Transverse colon (tissue), 4 donors: Measurements from ENCODE around the gene TNNT2. TPM values are rescaled to one million over a fixed set of nuclear protein-coding genes. Genes with fewer than 3 reads are reported as not detected.

ENCODE experiments used
- DNase-seq: peaks from one replicate; pipeline ENCODE4 v3.0.0-alpha.2; 2019
- H3K27ac ChIP-seq, 4 donors: fragments of 200-600 bp; sonication (generic); 2 replicates each; pipeline ENCODE4 v1.5.1; 2016 to 2018; ENCODE audit warnings: inconsistent platforms in 4 of 4
- H3K27me3 ChIP-seq: fragments of 200-600 bp; sonication (generic); 2 replicates; pipeline ENCODE4 v1.5.1; 2017; ENCODE audit warnings: inconsistent platforms
- H3K36me3 ChIP-seq, 4 donors: fragments of 200-600 bp; sonication (generic); 2 replicates each; pipeline ENCODE4 v1.5.1; 2017 to 2019; ENCODE audit warnings: inconsistent platforms in 4 of 4
- H3K4me1 ChIP-seq, 4 donors: fragments of 200-600 bp; sonication (generic); 2 replicates each; pipeline ENCODE4 v1.5.1; 2017 to 2020; ENCODE audit warnings: inconsistent platforms in 4 of 4
- H3K4me3 ChIP-seq, 4 donors: fragments of 200-600 bp; sonication (generic); 1 replicate in 1 of 4; 2 replicates in 3 of 4; pipeline versions ENCODE4 v1.5.1 to v1.6.1; 2017 to 2019; ENCODE audit warnings: inconsistent platforms in 4 of 4
- H3K9me3 ChIP-seq, 2 donors: fragments of 200-600 bp; sonication (generic); 2 replicates each; pipeline ENCODE4 v1.5.1; 2017 to 2019; ENCODE audit warnings: inconsistent platforms in 2 of 2
- EP300 ChIP-seq: sonication (generic); formaldehyde crosslinking; IDR thresholded peaks from one replicate; pipeline ENCODE4 v1.6.1; 2017; ENCODE audit warnings: antibody characterized with exemption, low read depth
- POLR2A ChIP-seq: fragments of 450-650 bp; IDR thresholded peaks from one replicate; pipeline ENCODE4 v1.6.1; 2016; ENCODE audit warnings: antibody characterized with exemption, mild to moderate bottlenecking, moderate library complexity
- POLR2AphosphoS5 ChIP-seq, 3 donors: sonication (generic); formaldehyde crosslinking; IDR thresholded peaks; one replicate each; pipeline ENCODE4 v1.6.1; 2016; ENCODE audit warnings: antibody characterized with exemption in 3 of 3
- WGBS, 2 donors: methylation state at CpG; one replicate each; pipeline ENCODE4 v1.1.5; 2018; ENCODE audit warnings: low coverage in 1 of 2; 5-methylcytosine and 5-hydroxymethylcytosine counted together
- in situ Hi-C, 4 donors: fragments of 200-750 bp; cut with MboI; loops; one replicate each; pipeline versions ENCODE4 v1.15.0 to v1.15.1; 2017; ENCODE audit warnings: low sequenced_read_pairs in 3 of 4, low pct_ligation_motif_present in 1 of 4, low pct_unique_long_range_greater_than_20kb in 1 of 4
- intact Hi-C: fragments of 100-400 bp; cut with DNase I; formaldehyde crosslinking; loops from one replicate; pipeline ENCODE4 v1.15.1; 2023; ENCODE audit warnings: low total_unique reads
- total RNA-seq, 4 donors: library from RNA; depleted of rRNA; stranded (reverse); fragments of >200 nt; gene quantifications; one replicate each; pipeline ENCODE4 v1.1.0, GENCODE V29; 2016
- TF ChIP-seq, protein P1 (sequence below), 5 experiments: fragments of 200-600 bp in 3 of 5; fragments of 450-650 bp in 2 of 5; sonication (generic) in 3 of 5; IDR thresholded peaks; 1 replicate in 2 of 5; 2 replicates in 3 of 5; pipeline ENCODE4 v1.5.1; 2016 to 2017; ENCODE audit warnings: antibody characterized with exemption in 5 of 5, inconsistent platforms in 3 of 5, mild to moderate bottlenecking in 2 of 5, moderate library complexity in 1 of 5

The TNNT2 gene
- total RNA-seq, 4 donors from 2014 or later, result 0.14 to 0.95 TPM; not detected in 2

DNA sequence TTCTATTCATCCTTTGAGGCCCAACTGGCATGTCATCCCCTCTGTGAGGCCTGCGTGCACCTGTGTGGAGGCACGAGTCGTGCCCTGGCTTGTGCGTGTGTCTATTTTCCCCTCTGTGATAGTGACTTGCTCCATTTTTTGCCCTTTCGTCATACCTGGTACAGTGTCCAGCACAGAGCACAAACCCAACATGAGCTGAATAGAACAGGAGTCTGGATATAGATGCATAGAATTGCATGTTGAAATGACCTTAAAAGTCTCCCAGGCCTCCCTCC, 32.5 kb downstream of the TNNT2 start:
- no peaks in the 10 kb centered on the region for H3K9me3 ChIP-seq
- intact Hi-C loops (no loop called here), in situ Hi-C loops (no loop called here)
- no peaks in the 10 kb centered on the region for H3K4me1 ChIP-seq
- TF ChIP-seq POLR2A (no peak), POLR2AphosphoS5 (IDR thresholded peaks at IDR 0.05) (no peak), EP300 (no peak)
- TF ChIP-seq, protein P1, sequence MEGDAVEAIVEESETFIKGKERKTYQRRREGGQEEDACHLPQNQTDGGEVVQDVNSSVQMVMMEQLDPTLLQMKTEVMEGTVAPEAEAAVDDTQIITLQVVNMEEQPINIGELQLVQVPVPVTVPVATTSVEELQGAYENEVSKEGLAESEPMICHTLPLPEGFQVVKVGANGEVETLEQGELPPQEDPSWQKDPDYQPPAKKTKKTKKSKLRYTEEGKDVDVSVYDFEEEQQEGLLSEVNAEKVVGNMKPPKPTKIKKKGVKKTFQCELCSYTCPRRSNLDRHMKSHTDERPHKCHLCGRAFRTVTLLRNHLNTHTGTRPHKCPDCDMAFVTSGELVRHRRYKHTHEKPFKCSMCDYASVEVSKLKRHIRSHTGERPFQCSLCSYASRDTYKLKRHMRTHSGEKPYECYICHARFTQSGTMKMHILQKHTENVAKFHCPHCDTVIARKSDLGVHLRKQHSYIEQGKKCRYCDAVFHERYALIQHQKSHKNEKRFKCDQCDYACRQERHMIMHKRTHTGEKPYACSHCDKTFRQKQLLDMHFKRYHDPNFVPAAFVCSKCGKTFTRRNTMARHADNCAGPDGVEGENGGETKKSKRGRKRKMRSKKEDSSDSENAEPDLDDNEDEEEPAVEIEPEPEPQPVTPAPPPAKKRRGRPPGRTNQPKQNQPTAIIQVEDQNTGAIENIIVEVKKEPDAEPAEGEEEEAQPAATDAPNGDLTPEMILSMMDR (IDR thresholded peaks at IDR 0.05), result no peak
- 74 to 92% methylated on average over 3 to 5 of the region's 5 CpGs for WGBS, 2 donors
- H3K4me3 ChIP-seq, result no peak overlapping the region
- H3K27me3 ChIP-seq, result peaks cover 28% of the 10 kb centered on the region
- no peaks in the 10 kb centered on the region for H3K36me3 ChIP-seq
- H3K27ac ChIP-seq, result no peak overlapping the region
- DNase-seq, result no peak

DNA sequence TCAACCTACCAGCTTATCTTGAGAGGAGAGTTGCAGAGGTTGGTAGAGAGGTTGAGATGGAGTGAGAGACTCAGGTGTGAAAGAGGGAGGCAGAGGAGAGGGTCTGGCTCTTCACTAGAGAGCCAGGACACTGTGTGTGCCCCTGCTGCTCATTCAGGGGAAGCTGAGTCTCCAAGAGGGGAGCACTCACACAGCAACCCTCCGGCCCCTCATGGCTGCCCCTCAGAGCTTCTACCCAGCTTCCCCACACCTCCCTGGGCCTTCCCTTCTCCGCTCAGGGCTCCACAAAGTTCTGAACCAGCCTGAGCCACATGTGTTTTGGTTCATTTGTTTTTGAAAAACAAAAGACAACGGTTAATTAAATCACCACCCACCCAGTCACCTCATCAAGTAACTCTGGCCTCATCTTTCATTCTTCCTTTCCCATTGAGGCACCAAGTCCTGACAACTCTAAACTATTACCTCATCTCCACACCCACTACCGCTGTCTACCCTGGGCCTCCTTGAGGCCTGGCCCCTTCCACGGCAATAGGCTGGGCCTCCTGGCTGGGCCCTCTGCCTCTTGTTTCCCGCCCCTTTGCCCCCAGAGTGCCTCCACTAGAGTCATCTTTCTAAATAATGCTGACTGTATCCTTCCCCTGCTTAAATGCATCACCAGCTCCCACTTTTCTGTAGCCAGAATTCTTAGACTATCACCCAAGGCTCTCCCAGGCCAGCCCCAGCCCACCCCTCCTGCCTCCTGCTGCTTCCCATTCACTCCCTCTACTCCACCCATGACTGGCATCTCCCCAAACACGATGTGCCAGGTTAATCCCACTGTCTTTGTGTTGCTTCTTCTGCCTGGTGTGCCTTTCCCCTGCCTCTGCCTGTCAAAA, 33.0 kb downstream of the TNNT2 start:
- in situ Hi-C loops, result no loop called here
- intact Hi-C loops, result no loop called here
- no peak for DNase-seq

DNA sequence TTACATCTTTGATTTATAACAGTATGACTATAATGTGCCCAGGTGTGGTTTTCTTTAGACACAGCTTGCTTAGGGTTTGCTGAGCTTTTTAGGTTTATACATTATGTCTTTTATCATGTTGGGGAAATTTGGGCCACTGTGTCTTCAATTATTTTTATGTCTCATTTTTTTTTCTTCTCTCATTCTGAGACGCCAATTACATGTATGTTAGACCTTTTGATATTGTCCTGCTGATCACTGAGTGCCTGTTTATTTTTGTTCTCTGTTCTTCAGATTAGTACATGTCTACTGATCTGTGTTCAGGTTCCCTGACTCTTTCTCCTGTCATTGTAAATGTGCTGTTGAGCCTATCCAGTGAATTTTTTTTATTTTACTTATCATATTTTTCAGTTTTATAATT, 36.1 kb downstream of the TNNT2 start:
- Histone ChIP-seq H3K4me1 (no peaks in the 10 kb centered on the region), H3K4me3 (no peak overlapping the region), H3K27me3 (peaks cover 17% of the 10 kb centered on the region), H3K36me3 (no peaks in the 10 kb centered on the region), H3K27ac (no peak overlapping the region), H3K9me3 (no peaks in the 10 kb centered on the region)
- 64 to 89% methylated on average over 1 of the region's 1 CpG for WGBS, 2 donors
- intact Hi-C loops, result no loop called here
- TF ChIP-seq POLR2A, result no peak
- TF ChIP-seq, protein P1 (IDR thresholded peaks at IDR 0.05), result no peak
- TF ChIP-seq EP300, result no peak
- TF ChIP-seq POLR2AphosphoS5 (IDR thresholded peaks at IDR 0.05), result no peak
- no peak for DNase-seq
- in situ Hi-C loops, result no loop called here

More for the DNA sequence above, 33.0 kb downstream of the TNNT2 start:
- Histone ChIP-seq H3K27ac (no peak overlapping the region), H3K36me3 (no peaks in the 10 kb centered on the region), H3K27me3 (peaks cover 28% of the 10 kb centered on the region), H3K9me3 (no peaks in the 10 kb centered on the region), H3K4me3 (no peak overlapping the region), H3K4me1 (no peaks in the 10 kb centered on the region)
- WGBS, 2 donors, result 63 to 74% methylated on average over 4 to 7 of the region's 7 CpGs
- TF ChIP-seq, protein P1 (IDR thresholded peaks at IDR 0.05), result no peak
- TF ChIP-seq POLR2AphosphoS5 (IDR thresholded peaks at IDR 0.05) (no peak), EP300 (no peak)

DNA sequence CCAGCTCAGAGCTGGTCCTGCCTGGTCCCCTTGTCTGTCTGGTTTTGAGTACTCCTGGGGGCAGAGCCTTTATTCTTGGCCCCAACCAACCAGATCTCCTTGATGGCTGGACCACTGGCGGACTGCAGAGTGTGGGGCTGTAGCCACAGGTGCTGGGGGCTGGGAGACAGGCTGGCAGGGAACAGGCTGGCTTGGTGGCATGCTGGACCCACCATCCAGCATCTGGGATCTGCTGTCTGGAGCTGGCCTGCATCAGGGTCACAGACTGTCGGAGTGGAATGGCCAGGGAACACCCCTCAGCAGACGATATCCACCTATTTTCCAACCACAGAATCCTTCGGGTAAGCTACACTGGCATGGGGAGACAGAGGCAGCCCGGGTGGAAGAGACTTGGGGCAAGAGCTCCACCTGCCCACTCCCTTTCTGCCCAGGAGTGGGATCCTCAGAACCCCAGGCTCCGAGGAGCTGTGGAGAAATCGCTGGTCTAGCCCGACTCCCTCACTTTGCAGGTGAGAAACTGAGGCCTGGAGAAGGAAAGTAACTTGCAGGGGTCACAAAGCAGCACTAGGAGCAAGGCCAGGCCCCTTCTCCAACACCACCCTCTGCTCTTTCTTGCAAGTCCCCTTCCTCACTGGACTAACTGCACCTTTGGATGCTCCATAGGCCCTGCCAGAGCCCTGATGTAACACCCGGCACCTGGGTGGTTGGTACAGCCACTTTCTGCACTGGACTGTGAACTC, 40.6 kb downstream of the TNNT2 start:
- Histone ChIP-seq H3K9me3 (no peaks in the 10 kb centered on the region), H3K36me3 (no peaks in the 10 kb centered on the region), H3K27me3 (peaks cover 7% of the 10 kb centered on the region), H3K27ac (no peak overlapping the region), H3K4me3 (no peak overlapping the region), H3K4me1 (no peaks in the 10 kb centered on the region)
- 85% methylated on average over 9 of the region's 9 CpGs; no CpG with 5 or more reads in 1 of the 2 donors for WGBS, 2 donors
- no peak for TF ChIP-seq EP300
- TF ChIP-seq POLR2A, result no peak
- TF ChIP-seq, protein P1 (IDR thresholded peaks at IDR 0.05), result no peak
- no peak for TF ChIP-seq POLR2AphosphoS5 (IDR thresholded peaks at IDR 0.05)
- intact Hi-C loops, result no loop called here
- in situ Hi-C loops, result no loop called here
- DNase-seq, result no peak
